Naive thymus-derived CD8-positive, alpha-beta T cell (primary cell): ENCODE data around the gene MTNR1B. TPM values are rescaled to one million over a fixed set of nuclear protein-coding genes. Genes with fewer than 3 reads are reported as not detected.

ENCODE experiments used
- ATAC-seq, 2 donors: fragments of 150-1000 bp; cut with Tn5 transposase in 1 of 2; sonication (Bioruptor Pico), chemical (Tn5 transposase) in 1 of 2; 1 replicate in 1 of 2; 2 replicates in 1 of 2; pipeline ENCODE4 v1.10.0; 2021; ENCODE audit warnings: mild to moderate bottlenecking in 2 of 2, moderate library complexity in 2 of 2
- POLR2A ChIA-PET: fragments of 350-600 bp; sonication (Branson Sonifier 250); formaldehyde crosslinking; loops from one replicate; lab custom pipeline; 2021; ENCODE audit warnings: antibody characterized with exemption; lab: Charles Lee
- DNase-seq, 10 donors: peaks; one replicate each; pipeline versions ENCODE4 v3.0.0 to v3.0.0-alpha.2; 2020 to 2022
- H3K27ac Mint-ChIP-seq, 10 donors: one replicate each; pipeline ENCODE4 v1.8.0; 2020 to 2022; ENCODE audit warnings: mild to moderate bottlenecking in 10 of 10, mixed read lengths in 10 of 10, moderate library complexity in 4 of 10, inconsistent platforms in 1 of 10
- H3K27me3 Mint-ChIP-seq, 5 donors: one replicate each; pipeline ENCODE4 v1.8.0; 2021 to 2022; ENCODE audit warnings: mixed read lengths in 5 of 5
- H3K36me3 Mint-ChIP-seq, 3 donors: one replicate each; pipeline ENCODE4 v1.8.0; 2020 to 2022; ENCODE audit warnings: mixed read lengths in 3 of 3, mild to moderate bottlenecking in 2 of 3, inconsistent platforms in 1 of 3
- H3K4me1 Mint-ChIP-seq, 4 donors: one replicate each; pipeline ENCODE4 v1.8.0; 2021 to 2022; ENCODE audit warnings: mixed read lengths in 4 of 4
- H3K4me3 Mint-ChIP-seq, 10 donors: one replicate each; pipeline ENCODE4 v1.8.0; 2020 to 2022; ENCODE audit warnings: mild to moderate bottlenecking in 10 of 10, mixed read lengths in 10 of 10, moderate library complexity in 6 of 10, inconsistent platforms in 1 of 10
- H3K9me3 Mint-ChIP-seq, 9 donors: one replicate each; pipeline ENCODE4 v1.8.0; 2020 to 2022; ENCODE audit warnings: mixed read lengths in 9 of 9, mild to moderate bottlenecking in 3 of 9, inconsistent platforms in 1 of 9, moderate library complexity in 1 of 9
- polyA plus RNA-seq, 3 donors: library from polyadenylated mRNA; unstranded; fragments of 300-500 nt; fragmentation: Illumina TruSeq; gene quantifications; one replicate each; pipeline ENCODE4 v1.2.3, GENCODE V29; 2021
- total RNA-seq, 8 experiments: library from RNA in 2 of 8; stranded (reverse) in 2 of 8; gene quantifications; one replicate each; pipeline ENCODE4 v1.2.3 and lab custom pipeline; 2021 to 2026

The MTNR1B gene
- total RNA-seq = not detected
- polyA plus RNA-seq = not detected
- total RNA-seq (lab: John Stamatoyannopoulos, UW) = 0 reads per million in 6 experiments

- Mint-ChIP-seq H3K36me3 (no peaks in the 10 kb centered on the region), H3K27me3 (peaks cover 3 to 47% (median 24%) of the 10 kb centered on the region in 5 donors), H3K27ac (no peak within 1 kb of the TSS), H3K9me3 (peaks cover 0 to 15% (median 0%) of the 10 kb centered on the region in 9 donors), H3K4me1 (no peaks in the 10 kb centered on the region), H3K4me3 (no peak within 1 kb of the TSS)
- no peak for DNase-seq
- POLR2A ChIA-PET = no interaction called here
- no peak for ATAC-seq
Measured at GRCh38 chr11:92969634-92970347, at the start of gene MTNR1B. MTNR1B (plus strand) TSS chr11:92969651; CDS start chr11:92969726, 75 bp downstream.

- Mint-ChIP-seq H3K36me3 (peaks cover 0 to 7% (median 0%) of the 10 kb centered on the region in 3 donors), H3K4me1 (no peaks in the 10 kb centered on the region), H3K27ac (no peak overlapping the region), H3K9me3 (peaks cover 0 to 15% (median 2%) of the 10 kb centered on the region in 9 donors), H3K4me3 (no peak overlapping the region), H3K27me3 (peaks cover 0 to 15% (median 2%) of the 10 kb centered on the region in 5 donors)
- ATAC-seq = no peak
- no peak for DNase-seq
- POLR2A ChIA-PET = no interaction called here
Measured at GRCh38 chr11:92920331-92920730, 49.1 kb upstream of the MTNR1B start.

- Mint-ChIP-seq H3K27me3 (peaks cover 0 to 11% (median 4%) of the 10 kb centered on the region in 5 donors), H3K4me3 (no peak overlapping the region), H3K9me3 (peaks cover 0 to 23% (median 6%) of the 10 kb centered on the region in 9 donors), H3K27ac (no peak overlapping the region), H3K4me1 (no peaks in the 10 kb centered on the region), H3K36me3 (peaks cover 0 to 17% (median 0%) of the 10 kb centered on the region in 3 donors)
- ATAC-seq (no peak), DNase-seq (no peak)
- POLR2A ChIA-PET = no interaction called here
Measured at GRCh38 chr11:92922731-92923130, 46.7 kb upstream of the MTNR1B start.

- no peak overlapping the region for H3K27ac Mint-ChIP-seq
- DNase-seq (no peak), ATAC-seq (no peak)
- peaks cover 0 to 22% (median 7%) of the 10 kb centered on the region in 5 donors for H3K27me3 Mint-ChIP-seq
- peaks cover 0 to 18% (median 7%) of the 10 kb centered on the region in 9 donors for H3K9me3 Mint-ChIP-seq
- no peaks in the 10 kb centered on the region for H3K4me1 Mint-ChIP-seq
- no peak overlapping the region for H3K4me3 Mint-ChIP-seq
- POLR2A ChIA-PET = no interaction called here
- peaks cover 0 to 17% (median 0%) of the 10 kb centered on the region in 3 donors for H3K36me3 Mint-ChIP-seq
Measured at GRCh38 chr11:92929246-92929645, 40.2 kb upstream of the MTNR1B start.

GRCh38 chr11:92929653-92930052 lies 39.8 kb upstream of the MTNR1B start:
- Mint-ChIP-seq H3K4me1 (no peaks in the 10 kb centered on the region), H3K9me3 (peaks cover 0 to 14% (median 6%) of the 10 kb centered on the region in 9 donors), H3K4me3 (no peak overlapping the region), H3K27ac (no peak overlapping the region), H3K27me3 (peaks cover 0 to 26% (median 7%) of the 10 kb centered on the region in 5 donors), H3K36me3 (peaks cover 0 to 13% (median 0%) of the 10 kb centered on the region in 3 donors)
- no peak for DNase-seq
- POLR2A ChIA-PET = no interaction called here
- no peak for ATAC-seq

- ATAC-seq = no peak
- POLR2A ChIA-PET = no interaction called here
- no peak for DNase-seq
Measured at GRCh38 chr11:92931746-92932422, 37.6 kb upstream of the MTNR1B start.

GRCh38 chr11:92939305-92939704 lies 30.1 kb upstream of the MTNR1B start:
- Mint-ChIP-seq H3K36me3 (no peaks in the 10 kb centered on the region), H3K9me3 (peaks cover 0 to 8% (median 0%) of the 10 kb centered on the region in 9 donors), H3K27me3 (peaks cover 0 to 23% (median 9%) of the 10 kb centered on the region in 5 donors), H3K4me1 (no peaks in the 10 kb centered on the region), H3K4me3 (no peak overlapping the region), H3K27ac (no peak overlapping the region)
- DNase-seq (no peak), ATAC-seq (no peak)
- POLR2A ChIA-PET = no interaction called here

More at GRCh38 chr11:92931746-92932422, 37.6 kb upstream of the MTNR1B start:
- H3K4me3 Mint-ChIP-seq = no peak overlapping the region
- H3K36me3 Mint-ChIP-seq = no peaks in the 10 kb centered on the region
- no peaks in the 10 kb centered on the region for H3K4me1 Mint-ChIP-seq
- H3K27ac Mint-ChIP-seq = no peak overlapping the region
- H3K27me3 Mint-ChIP-seq = peaks cover 0 to 26% (median 6%) of the 10 kb centered on the region in 5 donors
- H3K9me3 Mint-ChIP-seq = peaks cover 0 to 2% (median 0%) of the 10 kb centered on the region in 9 donors

GRCh38 chr11:92941676-92942571 lies 27.5 kb upstream of the MTNR1B start:
- H3K9me3 Mint-ChIP-seq = peaks cover 0 to 11% (median 0%) of the 10 kb centered on the region in 9 donors
- ATAC-seq (no peak), DNase-seq (peak in 3 of 10 donors; percentile 2 to 13 (median 3))
- H3K4me3 Mint-ChIP-seq = no peak overlapping the region
- H3K4me1 Mint-ChIP-seq = no peaks in the 10 kb centered on the region
- H3K36me3 Mint-ChIP-seq = no peaks in the 10 kb centered on the region
- H3K27me3 Mint-ChIP-seq = peaks cover 0 to 30% (median 9%) of the 10 kb centered on the region in 5 donors
- POLR2A ChIA-PET = no interaction called here
- no peak overlapping the region for H3K27ac Mint-ChIP-seq

GRCh38 chr11:92946707-92947106 lies 22.7 kb upstream of the MTNR1B start:
- ATAC-seq (no peak), DNase-seq (no peak)
- peaks cover 0 to 40% (median 11%) of the 10 kb centered on the region in 5 donors for H3K27me3 Mint-ChIP-seq
- no peak overlapping the region for H3K4me3 Mint-ChIP-seq
- POLR2A ChIA-PET = no interaction called here
- no peaks in the 10 kb centered on the region for H3K4me1 Mint-ChIP-seq
- H3K27ac Mint-ChIP-seq = no peak overlapping the region
- peaks cover 0 to 46% (median 17%) of the 10 kb centered on the region in 9 donors for H3K9me3 Mint-ChIP-seq
- H3K36me3 Mint-ChIP-seq = peaks cover 0 to 10% (median 0%) of the 10 kb centered on the region in 3 donors

- peaks cover 0 to 45% (median 17%) of the 10 kb centered on the region in 9 donors for H3K9me3 Mint-ChIP-seq
- ATAC-seq (no peak), DNase-seq (no peak)
- POLR2A ChIA-PET = no interaction called here
- H3K27me3 Mint-ChIP-seq = peaks cover 1 to 27% (median 5%) of the 10 kb centered on the region in 5 donors
- no peaks in the 10 kb centered on the region for H3K4me1 Mint-ChIP-seq
- H3K27ac Mint-ChIP-seq = no peak overlapping the region
- peaks cover 0 to 10% (median 0%) of the 10 kb centered on the region in 3 donors for H3K36me3 Mint-ChIP-seq
- no peak overlapping the region for H3K4me3 Mint-ChIP-seq
Measured at GRCh38 chr11:92948116-92948515, 21.3 kb upstream of the MTNR1B start.

GRCh38 chr11:92954003-92954402 lies 15.4 kb upstream of the MTNR1B start:
- Mint-ChIP-seq H3K27ac (no peak overlapping the region), H3K9me3 (peaks cover 0 to 22% (median 7%) of the 10 kb centered on the region in 9 donors), H3K4me3 (no peak overlapping the region), H3K36me3 (peaks cover 0 to 2% (median 0%) of the 10 kb centered on the region in 3 donors), H3K4me1 (no peaks in the 10 kb centered on the region), H3K27me3 (peaks cover 4 to 14% (median 9%) of the 10 kb centered on the region in 5 donors)
- ATAC-seq = no peak
- POLR2A ChIA-PET = no interaction called here
- DNase-seq = no peak

- Mint-ChIP-seq H3K4me3 (no peak overlapping the region), H3K9me3 (peaks cover 0 to 7% (median 0%) of the 10 kb centered on the region in 9 donors), H3K36me3 (no peaks in the 10 kb centered on the region), H3K27me3 (peaks cover 4 to 14% (median 9%) of the 10 kb centered on the region in 5 donors), H3K4me1 (no peaks in the 10 kb centered on the region), H3K27ac (no peak overlapping the region)
- DNase-seq (no peak), ATAC-seq (no peak)
- POLR2A ChIA-PET = no interaction called here
Measured at GRCh38 chr11:92955860-92956259, 13.6 kb upstream of the MTNR1B start.
